Measurements from ENCODE around the gene OR5K3. TPM values are rescaled to one million over a fixed set of nuclear protein-coding genes. Genes with fewer than 3 reads are reported as not detected.

The OR5K3 gene
- total and polyA plus RNA-seq, 2 of the 4 experiments (the other 2 are of a cell fraction), result not detected

- intact Hi-C loops (cut with micrococcal nuclease), result no loop called here
These were observed 12.0 kb downstream of the OR5K3 start for GRCh38 chr3:98402507-98402906.

More at GRCh38 chr3:98402507-98402906, 12.0 kb downstream of the OR5K3 start:
- WGBS, 2 experiments (ENCODE audit: extremely low coverage in 2 of 2, insufficient read length in 1 of 2), result 100% methylated on average over 1 of the region's 1 CpG; no CpG with 5 or more reads in 1 of the 2 experiments
- H4K8ac ChIP-seq (ENCODE audit: low read depth in 2 of 2, low read length in 2 of 2), result no peak overlapping the region
- no peak overlapping the region for H3K18ac ChIP-seq (ENCODE audit: low read depth, low read length)
- H3K14ac ChIP-seq (replicated peaks; ENCODE audit: low read depth, low read length), result no peak overlapping the region
- H4K91ac ChIP-seq (ENCODE audit: insufficient read depth, low read depth, low read length), result no peak overlapping the region
- no peak for TF ChIP-seq POLR2A (IDR thresholded peaks at IDR 0.05; ENCODE audit: low read depth, low read length)
- H3K27me3 ChIP-seq (ENCODE audit: control insufficient read depth, insufficient read depth, low read length), result no peaks in the 10 kb centered on the region
- H2BK15ac ChIP-seq (ENCODE audit: low read depth, low read length), result no peak overlapping the region
- no peak overlapping the region for H3K27ac ChIP-seq (ENCODE audit: insufficient read depth, low read length)
- no peak overlapping the region for H2BK5ac ChIP-seq (ENCODE audit: low read depth, low read length, poor library complexity, severe bottlenecking)
- ChIA-PET POLR2A (ENCODE audit: unreplicated experiment) (no interaction called here), CTCF (no interaction called here)
- H3K56ac ChIP-seq (ENCODE audit: extremely low read depth, insufficient read depth, low read length), result no peak overlapping the region
- no peak overlapping the region for H3K23ac ChIP-seq (ENCODE audit: low read depth, low read length)
- no peak overlapping the region for H3K4me3 ChIP-seq (ENCODE audit: insufficient read depth, low read depth, low read length)
- DNase-seq (no peak), ATAC-seq (ENCODE audit: low read depth) (no peak)
- no peak overlapping the region for H3K4me2 ChIP-seq (ENCODE audit: low read depth, low read length)
- no peak overlapping the region for H2AFZ ChIP-seq (replicated peaks; ENCODE audit: low read length, poor library complexity)
- H3K4me1 ChIP-seq (ENCODE audit: control insufficient read depth, insufficient read depth, low read length), result no peaks in the 10 kb centered on the region
- no peaks in the 10 kb centered on the region for H4K20me1 ChIP-seq (ENCODE audit: insufficient read depth, low read length)
- no peaks in the 10 kb centered on the region for H3K9me1 ChIP-seq (ENCODE audit: insufficient read depth, low read length)
- H3K4ac ChIP-seq (ENCODE audit: low read depth, low read length), result no peak overlapping the region
- peaks cover 2% of the 10 kb centered on the region; the same call in 1 of the 2 replicates for H3K9me3 ChIP-seq (ENCODE audit: control insufficient read depth, insufficient read depth, low read length)
- BruUV-seq (replicated peaks), result no TSS peak
- no peaks in the 10 kb centered on the region for H3K79me1 ChIP-seq (ENCODE audit: low read depth in 1 of 2, low read length in 2 of 2)
- in situ Hi-C loops (cut with MboI; ENCODE audit: low sequenced_read_pairs) (no loop called here), dilution Hi-C loops (cut with HindIII; ENCODE audit: low sequenced_read_pairs, unreplicated experiment) (no loop called here)
- H3K36me3 ChIP-seq (ENCODE audit: control insufficient read depth, insufficient read depth, low read length), result no peaks in the 10 kb centered on the region
- no peak overlapping the region for H3K9ac ChIP-seq (ENCODE audit: low read depth, low read length)
- no peak overlapping the region for H4K5ac ChIP-seq (ENCODE audit: low read depth, low read length)
- no peak overlapping the region for H2BK20ac ChIP-seq (ENCODE audit: low read depth, low read length)
- no peak overlapping the region for H2BK120ac ChIP-seq (ENCODE audit: low read depth, low read length)
- no peak overlapping the region for H2AK9ac ChIP-seq (replicated peaks; ENCODE audit: low read depth, low read length, poor library complexity)
- no peak overlapping the region for H2AK5ac ChIP-seq (ENCODE audit: low read depth, low read length)
